Subcutaneous abdominal adipose tissue (tissue), 5 donors: Measurements from ENCODE around the gene SRSF7.
A peak's percentile ranks its signal among the peaks of the same experiment; 100 is the strongest.
"Not testable (repeated sequence)": the region's sequence is repeated elsewhere in the genome, so short reads cannot be mapped to it uniquely, and the experiment has no call there.

Source experiments
- H3K27ac ChIP-seq: one replicate; pipeline ENCODE4 v1.7.0; 2013; ENCODE audit warnings: low read depth, mild to moderate bottlenecking, inconsistent platforms, low read length, moderate library complexity
- H3K27me3 ChIP-seq, 5 donors: one replicate each; pipeline ENCODE4 v1.7.0; 2013; ENCODE audit warnings: low read length in 5 of 5, inconsistent platforms in 1 of 5; ENCODE audit not compliant: control insufficient read depth in 5 of 5, insufficient read depth in 4 of 5
- H3K36me3 ChIP-seq, 5 donors: one replicate each; pipeline ENCODE4 v1.7.0; 2013; ENCODE audit warnings: low read length in 5 of 5; ENCODE audit not compliant: control insufficient read depth in 5 of 5, insufficient read depth in 5 of 5
- H3K4me1 ChIP-seq, 5 donors: one replicate each; pipeline ENCODE4 v1.7.0; 2013; ENCODE audit warnings: low read length in 5 of 5, mild to moderate bottlenecking in 3 of 5, moderate library complexity in 1 of 5; ENCODE audit not compliant: control insufficient read depth in 5 of 5, insufficient read depth in 5 of 5
- H3K4me3 ChIP-seq, 5 donors: one replicate each; pipeline ENCODE4 v1.7.0; 2013; ENCODE audit warnings: low read length in 5 of 5, low read depth in 1 of 5
- H3K9ac ChIP-seq, 5 donors: one replicate each; pipeline ENCODE4 v1.7.0; 2013; ENCODE audit warnings: low read length in 5 of 5, mild to moderate bottlenecking in 4 of 5, moderate library complexity in 3 of 5
- H3K9me3 ChIP-seq, 5 donors: one replicate each; pipeline ENCODE4 v1.7.0; 2013; ENCODE audit warnings: low read length in 5 of 5; ENCODE audit not compliant: control insufficient read depth in 5 of 5
- donor health status: healthy.
- donor health status: healthy.
- donor health status: healthy.
- donor health status: healthy.
- donor health status: healthy.

Gene SRSF7

GRCh38 chr2:38750891-38751595 is at the start of gene SRSF7:
SRSF7 (minus strand) TSS chr2:38751361; CDS start chr2:38751256, 105 bp downstream.
- Histone ChIP-seq H3K4me3 (peak within 1 kb of the TSS; percentile 99 to 100 (median 100)), H3K9ac (peak within 1 kb of the TSS; percentile 87 to 99 (median 96)), H3K4me1 (peaks cover 8 to 43% (median 24%) of the 10 kb centered on the region in 5 donors), H3K9me3 (no peaks in the 10 kb centered on the region), H3K36me3 (peaks cover 26 to 37% (median 35%) of the 10 kb centered on the region in 5 donors), H3K27me3 (no peaks in the 10 kb centered on the region), H3K27ac (peak within 1 kb of the TSS; percentile 97)

DNA sequence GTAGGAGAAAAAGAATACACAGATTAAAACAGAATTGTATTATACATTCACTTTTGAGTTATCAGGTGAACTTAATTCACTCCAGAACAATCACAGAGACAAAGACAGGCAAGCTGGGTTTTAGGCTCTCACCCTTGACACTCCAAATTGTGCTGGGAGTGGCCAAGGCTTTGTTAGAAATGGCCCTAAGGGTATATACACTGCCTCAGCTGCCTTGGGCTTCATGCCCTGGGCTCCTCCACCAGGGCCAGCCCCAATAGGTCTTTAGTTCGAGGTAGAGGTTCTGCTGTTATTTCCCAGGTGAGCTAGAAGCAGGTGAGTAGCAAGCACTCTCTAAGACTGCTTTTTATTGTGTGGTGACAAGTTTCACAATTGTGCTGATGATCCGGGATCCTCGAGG is 46.8 kb upstream of the SRSF7 start:
- no peaks in the 10 kb centered on the region for H3K4me1 ChIP-seq
- no peak overlapping the region for H3K9ac ChIP-seq
- H3K36me3 ChIP-seq, result peaks cover 0 to 25% (median 14%) of the 10 kb centered on the region in 5 donors
- H3K27ac ChIP-seq, result no peak overlapping the region
- H3K27me3 ChIP-seq, result no peaks in the 10 kb centered on the region
- H3K9me3 ChIP-seq, result no peaks in the 10 kb centered on the region
- H3K4me3 ChIP-seq, result no peak overlapping the region

- no peak overlapping the region for H3K27ac ChIP-seq
- no peak overlapping the region for H3K9ac ChIP-seq
These were observed 46.1 kb upstream of the SRSF7 start for GRCh38 chr2:38797250-38797676.

GRCh38 chr2:38795016-38795415 is 43.9 kb upstream of the SRSF7 start:
- not testable (repeated sequence) for H3K4me3 ChIP-seq, H3K9ac ChIP-seq, H3K27ac ChIP-seq, H3K9me3 ChIP-seq, H3K27me3 ChIP-seq, H3K4me1 ChIP-seq
- peaks cover 0 to 11% (median 6%) of the 10 kb centered on the region in 5 donors for H3K36me3 ChIP-seq

More at GRCh38 chr2:38797250-38797676, 46.1 kb upstream of the SRSF7 start:
- H3K4me1 ChIP-seq, result no peaks in the 10 kb centered on the region
- H3K36me3 ChIP-seq, result peaks cover 0 to 19% (median 11%) of the 10 kb centered on the region in 5 donors
- no peaks in the 10 kb centered on the region for H3K27me3 ChIP-seq
- H3K9me3 ChIP-seq, result no peaks in the 10 kb centered on the region
- no peak overlapping the region for H3K4me3 ChIP-seq

DNA sequence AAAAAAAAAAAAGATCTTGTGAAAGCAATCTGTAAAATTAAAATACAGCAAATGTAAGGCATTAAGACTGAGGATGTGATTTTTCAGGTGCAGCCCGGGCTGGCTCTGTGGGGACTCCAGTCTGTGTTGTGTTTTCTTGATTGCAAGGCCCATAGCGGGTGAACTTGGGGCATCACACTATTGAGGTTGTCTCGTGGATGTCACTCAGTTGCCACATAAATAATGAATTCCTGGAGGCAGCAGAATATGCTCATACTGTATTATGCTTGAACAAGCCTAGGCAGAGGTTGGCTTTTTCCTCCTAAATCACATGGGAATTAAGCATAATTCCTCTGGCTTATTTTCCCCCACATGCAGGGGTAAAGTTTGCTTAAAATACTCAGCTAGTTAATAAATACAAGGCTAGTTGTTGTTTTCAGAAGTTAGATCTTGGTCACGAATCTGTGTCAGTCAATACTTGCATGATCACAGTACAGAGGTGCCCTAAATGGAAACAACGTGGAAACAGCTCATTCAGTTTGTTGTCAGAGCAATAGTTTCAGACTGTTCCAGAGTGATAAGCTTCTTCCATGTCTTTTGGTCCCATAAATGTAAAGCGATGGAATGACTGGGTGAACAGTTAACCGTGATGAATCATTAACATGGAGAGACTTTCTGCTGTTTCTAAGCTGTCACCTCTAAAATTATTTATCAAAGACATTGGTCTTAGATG is 43.2 kb upstream of the SRSF7 start:
- H3K9me3 ChIP-seq, result no peaks in the 10 kb centered on the region
- no peak overlapping the region for H3K4me3 ChIP-seq
- H3K4me1 ChIP-seq, result no peaks in the 10 kb centered on the region
- no peaks in the 10 kb centered on the region for H3K27me3 ChIP-seq
- no peak overlapping the region for H3K27ac ChIP-seq
- no peak overlapping the region for H3K9ac ChIP-seq
- peaks cover 0 to 11% (median 6%) of the 10 kb centered on the region in 5 donors for H3K36me3 ChIP-seq

GRCh38 chr2:38793511-38793910 is 42.4 kb upstream of the SRSF7 start:
- no peaks in the 10 kb centered on the region for H3K4me1 ChIP-seq
- no peak overlapping the region for H3K27ac ChIP-seq
- no peaks in the 10 kb centered on the region for H3K9me3 ChIP-seq
- no peak overlapping the region for H3K4me3 ChIP-seq
- H3K9ac ChIP-seq, result no peak overlapping the region
- peaks cover 0 to 11% (median 6%) of the 10 kb centered on the region in 5 donors for H3K36me3 ChIP-seq
- no peaks in the 10 kb centered on the region for H3K27me3 ChIP-seq

DNA sequence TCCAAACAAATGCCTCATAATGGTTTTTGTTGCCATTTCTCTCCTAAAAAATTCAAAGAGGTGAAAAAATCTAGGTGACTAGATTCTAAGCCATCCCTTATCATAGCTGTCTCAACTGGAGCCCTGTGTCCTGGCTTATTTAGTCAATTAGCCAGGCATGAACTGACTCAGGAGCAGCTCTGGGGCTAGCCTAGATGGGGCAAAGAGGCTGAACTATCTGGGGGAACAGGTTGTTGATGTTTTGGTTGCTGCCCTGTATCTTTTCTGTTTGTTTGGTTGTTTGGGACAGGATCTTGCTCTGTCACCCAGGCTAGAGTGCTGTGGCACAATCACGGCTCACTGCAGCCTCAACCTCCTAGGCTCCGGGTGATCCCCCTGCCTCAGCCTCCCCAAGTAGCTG is 41.6 kb upstream of the SRSF7 start:
- Histone ChIP-seq H3K4me3 (no peak overlapping the region), H3K36me3 (peaks cover 0 to 5% (median under 1%) of the 10 kb centered on the region in 5 donors), H3K9ac (no peak overlapping the region), H3K27ac (no peak overlapping the region), H3K4me1 (no peaks in the 10 kb centered on the region), H3K27me3 (no peaks in the 10 kb centered on the region), H3K9me3 (no peaks in the 10 kb centered on the region)

GRCh38 chr2:38792321-38792720 is 41.2 kb upstream of the SRSF7 start:
- H3K36me3 ChIP-seq, H3K4me3 ChIP-seq, H3K4me1 ChIP-seq, H3K27ac ChIP-seq, H3K9ac ChIP-seq, H3K27me3 ChIP-seq, H3K9me3 ChIP-seq: not testable (repeated sequence)

- H3K27me3 ChIP-seq, result no peaks in the 10 kb centered on the region
- H3K9ac ChIP-seq, result no peak overlapping the region
- H3K27ac ChIP-seq, result no peak overlapping the region
- no peaks in the 10 kb centered on the region for H3K9me3 ChIP-seq
- H3K4me3 ChIP-seq, result no peak overlapping the region
- no peaks in the 10 kb centered on the region for H3K36me3 ChIP-seq
- no peaks in the 10 kb centered on the region for H3K4me1 ChIP-seq
These were observed 40.6 kb upstream of the SRSF7 start for GRCh38 chr2:38791744-38792143.

- no peaks in the 10 kb centered on the region for H3K27me3 ChIP-seq
- no peaks in the 10 kb centered on the region for H3K36me3 ChIP-seq
- H3K4me1 ChIP-seq, result peaks cover 0 to 6% (median 0%) of the 10 kb centered on the region in 5 donors
- no peak overlapping the region for H3K27ac ChIP-seq
- no peaks in the 10 kb centered on the region for H3K9me3 ChIP-seq
- H3K4me3 ChIP-seq, result no peak overlapping the region
- no peak overlapping the region for H3K9ac ChIP-seq
These were observed 38.5 kb upstream of the SRSF7 start for GRCh38 chr2:38789691-38790090.
